Measurements from ENCODE around the gene VPS37C.
"Not testable (repeated sequence)": the region's sequence is repeated elsewhere in the genome, so short reads cannot be mapped to it uniquely, and the experiment has no call there.

The VPS37C gene

DNA sequence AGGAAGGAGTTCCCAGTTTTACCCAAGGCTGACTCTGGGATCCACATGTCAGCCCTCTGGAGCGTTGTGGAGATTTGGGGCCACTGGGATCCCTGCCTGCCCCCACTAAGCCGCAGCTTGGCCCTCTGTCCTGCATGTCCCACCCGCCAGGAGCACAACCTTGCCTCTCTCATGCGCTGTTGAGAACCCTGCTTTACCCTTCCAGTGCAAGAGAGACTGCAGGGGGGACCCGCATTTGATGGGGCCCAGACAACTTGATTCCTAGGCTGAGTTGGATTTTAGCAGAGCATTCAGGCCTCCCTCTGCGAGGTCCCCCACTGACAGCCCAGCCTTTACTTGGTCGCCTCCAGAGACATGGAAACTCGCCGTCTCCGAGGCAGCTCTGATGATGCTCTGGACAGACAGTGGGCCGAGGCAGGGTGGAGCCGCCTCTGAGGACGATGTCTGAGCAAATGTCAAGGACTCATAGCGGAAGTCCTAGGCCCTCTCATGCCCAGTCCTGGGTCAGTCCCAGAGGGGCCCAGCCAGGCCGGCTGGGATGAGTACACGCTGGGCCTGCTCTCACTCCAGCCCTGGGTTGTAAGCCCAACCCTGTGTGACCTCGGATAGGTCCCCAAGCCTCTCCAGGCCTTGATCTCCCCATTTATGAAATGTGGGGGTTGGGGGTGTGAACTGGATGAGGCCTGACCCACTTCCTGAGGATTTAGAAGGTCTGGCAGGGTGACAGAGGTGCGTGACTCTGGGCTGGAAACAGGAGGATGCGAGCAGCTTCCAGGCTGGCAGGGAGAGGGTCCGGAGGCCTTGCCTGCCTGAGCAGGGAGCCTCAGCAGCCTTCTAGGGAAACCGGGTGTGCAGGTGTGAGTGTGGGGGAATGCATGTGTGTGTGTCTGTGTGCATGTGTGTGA lies 58.3 kb downstream of the VPS37C start:
- no peak for DNase-seq

DNA sequence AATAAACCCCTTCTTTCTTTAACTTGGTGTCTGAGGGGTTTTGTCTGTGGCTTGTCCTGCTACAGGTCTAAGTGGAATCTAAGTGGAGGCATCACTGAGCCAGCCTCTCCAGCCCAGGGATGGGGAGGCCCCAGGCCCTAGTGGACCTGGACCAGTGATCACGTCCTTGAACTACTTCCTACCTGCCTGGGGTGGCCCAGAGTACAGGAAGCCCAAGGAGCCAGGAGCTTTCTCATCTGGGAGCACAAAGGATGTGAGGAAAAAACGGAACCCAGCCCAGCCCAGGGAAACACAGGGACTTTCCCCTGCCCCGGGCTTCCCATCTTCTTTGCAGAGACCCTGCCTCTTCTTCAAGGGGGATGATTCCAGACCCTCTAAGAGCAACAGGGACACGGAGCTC lies 62.4 kb downstream of the VPS37C start:
- no peak for DNase-seq

DNA sequence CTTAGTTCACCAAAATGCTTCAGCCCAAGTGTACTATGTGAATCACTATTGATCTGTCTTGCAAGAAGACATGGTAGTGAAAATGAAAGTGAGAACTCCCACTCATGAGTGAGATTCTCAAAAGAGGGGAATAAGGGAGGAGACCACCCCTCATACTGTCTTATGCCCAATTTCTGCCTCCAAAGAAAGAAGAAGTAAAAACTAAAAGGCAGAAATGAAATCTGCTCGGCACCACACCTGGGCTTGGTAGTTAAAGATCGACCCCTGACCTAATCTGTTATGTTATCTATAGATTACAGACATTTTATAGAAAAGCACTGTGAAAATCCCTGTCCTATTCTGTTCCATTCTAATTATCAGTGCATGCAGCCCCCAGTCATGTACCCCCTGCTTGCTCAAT lies 63.0 kb downstream of the VPS37C start:
- DNase-seq, result not testable (repeated sequence)

DNA sequence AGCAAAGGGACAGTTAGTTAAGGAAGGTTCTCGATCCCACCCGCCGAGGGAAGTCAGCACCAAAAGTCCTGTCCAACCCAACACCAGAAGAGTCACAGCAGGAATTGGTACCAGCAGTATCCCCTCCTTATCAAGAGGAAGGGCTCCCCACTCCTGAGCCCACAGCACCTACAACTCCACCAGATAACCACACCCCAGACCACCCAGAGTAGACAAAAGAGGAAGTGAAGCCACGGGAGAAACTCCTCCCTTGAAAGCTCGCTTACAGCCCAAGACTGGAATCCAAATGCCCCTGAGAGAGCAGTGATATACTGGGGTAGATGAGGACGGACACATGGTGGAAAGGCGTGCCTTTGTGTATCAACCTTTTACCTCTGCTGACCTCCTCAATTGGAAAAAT lies 66.2 kb downstream of the VPS37C start:
- DNase-seq, result no peak

DNA sequence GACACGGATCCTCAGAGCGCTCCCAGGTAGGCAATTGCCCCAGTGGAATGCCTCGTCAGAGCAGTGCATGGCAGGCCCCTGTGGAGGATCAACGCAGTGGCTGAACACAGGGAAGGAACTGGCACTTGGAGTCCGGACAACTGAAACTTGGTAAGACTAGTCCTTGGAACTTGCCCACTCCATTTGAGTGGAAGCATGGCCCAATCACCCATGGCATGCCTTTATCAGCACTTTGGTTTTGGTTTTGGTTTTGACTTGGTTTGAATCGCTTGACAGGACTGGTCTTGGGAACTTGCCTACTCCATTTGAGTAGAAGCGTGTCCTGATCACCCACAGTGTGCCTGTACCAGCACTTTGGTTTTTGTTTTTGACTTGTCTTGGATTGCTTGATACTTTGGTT lies 67.1 kb downstream of the VPS37C start:
- not testable (repeated sequence) for DNase-seq

DNA sequence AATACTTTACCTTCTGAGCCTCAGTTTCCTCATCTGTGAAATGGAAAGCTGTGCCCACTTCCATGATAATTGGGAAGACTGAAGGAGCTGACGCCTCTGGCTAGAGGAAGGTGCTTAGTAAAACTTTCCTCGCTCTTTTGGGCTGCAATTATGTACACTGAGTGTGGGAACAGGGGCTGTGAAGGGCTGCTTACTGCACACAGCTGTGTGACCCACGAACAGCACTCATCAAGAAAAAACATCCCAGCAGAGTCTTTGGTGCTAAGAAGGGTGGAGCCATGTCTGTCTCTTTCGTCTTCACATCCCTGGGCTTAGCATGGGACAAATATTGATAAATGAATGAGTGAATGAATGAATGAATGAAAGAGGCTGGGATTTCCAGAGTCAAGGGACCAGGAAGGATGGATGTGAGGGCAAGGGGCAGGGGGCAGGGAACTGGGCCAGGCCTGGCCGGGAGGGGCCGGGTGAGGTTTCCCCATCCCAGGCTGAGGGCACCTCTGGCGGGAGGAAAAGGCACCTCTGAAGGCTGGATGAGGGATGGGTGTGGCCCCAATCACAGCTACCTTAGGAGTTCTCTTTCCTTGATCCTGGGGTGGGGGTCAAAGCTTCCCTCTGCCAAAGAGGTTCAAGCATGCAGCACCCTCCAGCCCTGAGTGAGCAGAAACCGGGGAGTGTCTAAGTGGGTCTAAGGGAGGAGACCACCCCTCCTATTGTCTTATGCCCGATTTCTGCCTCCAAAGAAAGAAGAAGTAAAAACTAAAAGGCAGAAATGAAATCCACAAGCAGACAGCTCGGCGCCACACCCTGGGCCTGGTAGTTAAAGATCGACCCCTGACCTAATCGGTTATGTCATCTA lies 68.1 kb downstream of the VPS37C start:
- DNase-seq, result no peak

DNA sequence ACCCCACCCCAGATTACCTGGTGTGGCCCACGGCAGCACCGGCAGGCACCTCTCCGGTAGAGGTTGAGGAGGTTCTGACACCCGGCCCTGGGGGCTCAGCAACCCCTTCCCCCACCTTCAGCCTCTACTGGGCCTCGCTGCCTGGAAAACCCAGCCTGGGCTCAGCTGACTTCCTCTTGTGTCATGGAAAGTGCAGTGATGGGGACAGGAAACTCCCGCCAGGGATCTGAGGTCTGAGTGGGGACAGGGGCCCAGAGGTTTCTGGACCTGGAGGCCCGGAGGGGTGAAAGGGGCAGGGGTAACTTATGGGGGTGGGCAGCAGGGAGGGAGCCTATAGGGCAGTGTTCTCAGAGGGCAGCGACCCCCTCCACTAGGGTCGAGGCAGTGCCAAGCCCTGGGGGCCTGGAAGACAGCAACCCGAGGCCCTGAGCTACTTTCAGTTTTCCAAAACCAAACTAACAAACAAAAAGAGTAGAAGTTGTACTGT lies 68.9 kb downstream of the VPS37C start:
- no peak for DNase-seq

DNA sequence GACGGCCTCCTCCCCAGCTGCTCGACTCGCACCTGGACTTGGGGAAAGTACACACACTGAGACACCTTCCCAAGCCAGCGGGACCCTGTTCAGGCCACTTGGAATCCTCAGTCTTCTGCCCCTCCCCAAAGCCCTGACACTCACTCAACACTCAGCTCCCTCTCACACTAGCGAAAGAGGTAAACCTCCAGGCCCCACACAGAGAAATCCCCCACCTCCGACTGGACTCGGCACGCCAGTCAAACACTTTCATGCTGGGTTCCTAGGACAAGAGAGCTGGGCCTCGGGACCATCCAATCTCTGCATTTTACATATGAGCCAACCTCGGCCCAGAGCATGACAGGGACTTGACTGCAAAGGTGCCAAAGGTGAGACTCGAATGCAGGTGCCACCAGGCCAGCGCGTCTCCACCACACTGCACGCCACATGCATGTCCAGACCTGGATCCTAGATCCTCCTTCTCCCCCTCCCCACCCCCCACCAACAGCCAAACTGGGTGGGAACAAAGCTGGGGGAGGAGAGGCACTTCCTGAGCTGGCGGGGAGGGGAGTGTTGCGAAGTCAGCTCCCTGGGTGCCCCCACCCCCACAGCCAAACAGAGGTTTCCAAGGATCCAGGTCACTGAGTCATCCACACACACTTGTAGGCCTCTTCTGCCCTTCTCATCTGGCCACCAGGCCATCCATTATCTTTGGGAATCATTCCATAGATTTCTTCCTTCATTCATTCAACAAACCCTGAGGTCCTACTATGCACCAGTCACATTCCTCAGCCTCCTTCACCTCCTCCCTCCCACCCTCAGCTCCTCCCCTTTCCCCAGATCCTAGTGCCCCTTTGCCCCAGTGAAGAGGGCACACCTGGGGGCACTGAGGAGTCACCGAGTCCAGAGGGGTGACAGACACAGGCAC lies 69.6 kb downstream of the VPS37C start:
- DNase-seq, result no peak

DNA sequence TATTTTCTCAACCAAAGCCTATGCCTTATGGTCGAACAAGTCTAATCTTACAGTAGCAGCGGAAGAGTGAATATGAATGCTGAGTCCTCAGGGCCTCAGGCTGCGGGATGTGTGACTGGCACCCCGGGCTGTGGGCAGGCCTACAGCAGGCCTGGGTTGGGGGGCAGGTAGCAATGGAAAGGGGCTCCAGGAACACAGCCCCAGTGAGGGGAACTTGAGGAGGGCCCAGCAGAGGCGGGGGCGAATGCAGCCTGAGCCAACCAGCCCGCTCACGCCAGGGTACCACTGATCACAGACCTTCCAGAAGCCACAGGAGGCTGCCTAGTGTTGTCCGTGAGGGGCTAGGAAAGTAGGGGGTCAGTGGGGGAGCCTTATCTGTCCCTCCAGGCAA lies 70.2 kb downstream of the VPS37C start:
- DNase-seq, result no peak

DNA sequence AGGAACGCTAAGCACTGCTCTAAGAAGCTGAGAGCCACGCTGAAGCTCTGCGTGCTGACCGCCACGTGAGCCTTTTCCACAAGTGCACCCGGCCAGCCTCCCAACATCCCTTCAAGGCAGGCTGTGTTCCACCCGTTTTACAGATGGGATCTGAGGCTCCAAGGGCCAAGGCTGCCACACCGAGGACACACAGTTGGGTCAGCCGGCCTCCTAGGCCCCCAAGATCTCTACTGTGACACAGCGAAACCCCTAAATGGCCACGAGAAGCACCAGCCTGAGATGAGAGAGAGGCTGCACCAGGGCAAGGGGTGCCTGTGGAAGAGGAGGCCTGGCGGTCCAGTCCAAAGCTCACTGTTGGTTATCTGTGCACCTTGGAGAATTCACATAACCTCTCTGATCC lies 70.7 kb downstream of the VPS37C start:
- DNase-seq, result no peak

DNA sequence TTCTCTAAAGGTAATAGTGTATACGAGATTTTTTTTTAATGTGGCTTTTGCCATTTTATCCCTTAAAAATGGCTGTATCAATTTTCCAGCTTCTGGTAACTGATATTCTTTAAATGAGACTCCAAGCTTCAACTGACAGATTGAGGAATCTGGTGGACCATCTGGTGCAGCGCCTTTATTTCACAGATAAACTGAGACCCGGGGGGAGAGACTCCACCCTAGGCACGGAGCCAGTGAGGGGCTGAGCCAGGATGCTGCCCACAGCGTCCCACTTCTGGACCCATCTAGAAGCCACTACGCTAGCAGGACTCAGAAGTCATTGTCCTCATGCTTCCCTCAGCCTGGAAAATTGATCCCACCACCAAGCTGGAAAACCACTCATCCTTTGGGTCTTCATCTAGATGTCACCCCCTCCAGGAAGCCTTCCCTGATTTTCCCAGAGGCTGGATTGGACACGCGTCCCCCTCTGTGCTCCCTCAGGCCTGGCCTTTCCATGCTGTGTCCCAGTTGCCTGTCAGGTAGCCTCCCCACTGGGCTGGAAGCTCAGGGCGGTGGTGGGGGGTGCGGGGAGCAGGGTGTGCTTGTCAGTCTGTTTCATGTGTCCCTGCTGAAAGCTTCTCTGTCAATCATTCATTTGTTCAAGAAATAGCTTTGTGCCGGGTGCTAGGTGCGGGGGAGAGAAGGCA lies 71.3 kb downstream of the VPS37C start:
- DNase-seq, result no peak

DNA sequence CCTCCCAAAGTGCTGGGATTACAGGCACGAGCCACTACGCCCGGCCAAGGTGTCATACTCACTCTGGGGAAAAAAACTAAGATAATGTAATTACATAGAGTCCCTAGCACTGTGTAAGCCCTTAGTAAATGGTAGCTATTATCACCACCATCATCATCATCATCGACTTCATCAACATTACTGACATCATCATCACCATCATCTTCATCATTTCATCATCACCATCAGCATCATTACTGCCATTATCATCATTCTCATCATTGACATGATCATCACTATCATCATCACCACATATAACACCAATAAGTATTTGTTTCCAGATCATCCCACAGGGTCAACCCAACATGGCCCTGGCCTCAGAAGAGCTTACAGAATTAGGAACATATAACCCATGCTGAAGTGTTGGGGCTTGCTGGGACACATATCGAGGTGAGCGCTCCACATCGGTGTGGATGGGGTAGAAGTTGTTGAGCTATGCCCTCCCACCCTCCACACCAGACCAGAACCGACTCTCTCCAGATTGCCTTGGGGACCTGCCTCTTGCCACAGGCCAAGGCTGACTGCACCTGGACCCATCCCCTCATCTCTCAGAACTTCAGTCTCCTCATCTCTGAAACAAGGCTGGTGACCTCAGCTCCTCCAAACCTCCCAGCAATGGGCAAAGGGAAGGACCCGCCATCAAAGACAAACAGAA lies 73.7 kb downstream of the VPS37C start:
- DNase-seq, result no peak

DNA sequence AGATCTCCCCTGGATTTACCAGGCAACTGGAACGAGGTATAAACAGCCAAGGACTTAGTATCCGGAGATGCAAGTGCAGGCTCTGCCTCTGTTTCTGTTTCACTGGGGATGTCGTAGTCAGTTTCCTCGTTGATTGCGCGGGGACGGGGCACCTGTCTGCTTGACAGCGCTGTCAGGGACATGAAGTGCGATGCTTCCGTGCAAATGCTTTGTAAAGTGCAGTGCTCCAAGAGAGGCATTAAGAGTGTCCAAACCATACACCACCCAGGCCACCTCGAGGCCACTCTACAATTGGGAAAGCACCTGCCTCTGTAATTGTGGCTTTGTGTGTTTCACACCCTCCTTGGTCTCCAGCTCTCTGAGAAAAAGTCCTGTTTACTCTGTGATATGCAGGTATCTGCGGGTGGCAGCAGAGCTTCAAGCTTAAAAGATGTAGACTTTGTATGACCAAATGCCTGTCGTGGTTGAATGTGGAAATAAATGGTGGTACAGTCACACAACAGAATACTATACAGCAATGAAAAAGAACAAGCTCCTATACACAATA lies 77.6 kb downstream of the VPS37C start:
- DNase-seq, result no peak

DNA sequence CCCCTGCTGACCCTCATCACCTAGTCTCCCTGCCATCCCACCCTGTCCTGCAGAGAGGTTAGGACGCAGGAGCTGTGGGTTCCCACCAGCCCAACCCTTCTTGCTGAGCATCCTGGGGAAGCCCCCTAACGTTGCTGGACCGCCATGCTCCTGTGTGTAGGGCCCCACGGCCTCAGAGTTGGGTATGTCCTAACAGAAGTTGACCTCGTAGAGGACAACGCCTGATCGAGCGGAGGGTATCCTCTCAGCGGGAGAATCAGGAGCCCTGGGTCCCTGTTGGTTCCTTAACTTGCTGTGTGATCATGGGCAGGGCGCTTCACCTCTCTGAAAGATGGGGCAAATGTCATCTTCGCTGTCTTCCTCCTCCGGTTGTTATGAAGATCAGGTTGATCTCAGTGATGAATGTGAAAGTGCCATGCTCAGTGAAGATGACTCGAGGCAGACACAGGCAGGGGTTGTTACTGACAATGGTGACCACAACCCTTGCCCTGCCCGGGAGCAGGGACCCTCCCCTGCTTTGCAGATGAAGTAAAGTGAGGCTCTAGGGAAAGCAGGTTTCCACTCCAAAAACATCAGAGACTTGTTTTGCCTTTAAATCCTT lies 78.2 kb downstream of the VPS37C start:
- no peak for DNase-seq

DNA sequence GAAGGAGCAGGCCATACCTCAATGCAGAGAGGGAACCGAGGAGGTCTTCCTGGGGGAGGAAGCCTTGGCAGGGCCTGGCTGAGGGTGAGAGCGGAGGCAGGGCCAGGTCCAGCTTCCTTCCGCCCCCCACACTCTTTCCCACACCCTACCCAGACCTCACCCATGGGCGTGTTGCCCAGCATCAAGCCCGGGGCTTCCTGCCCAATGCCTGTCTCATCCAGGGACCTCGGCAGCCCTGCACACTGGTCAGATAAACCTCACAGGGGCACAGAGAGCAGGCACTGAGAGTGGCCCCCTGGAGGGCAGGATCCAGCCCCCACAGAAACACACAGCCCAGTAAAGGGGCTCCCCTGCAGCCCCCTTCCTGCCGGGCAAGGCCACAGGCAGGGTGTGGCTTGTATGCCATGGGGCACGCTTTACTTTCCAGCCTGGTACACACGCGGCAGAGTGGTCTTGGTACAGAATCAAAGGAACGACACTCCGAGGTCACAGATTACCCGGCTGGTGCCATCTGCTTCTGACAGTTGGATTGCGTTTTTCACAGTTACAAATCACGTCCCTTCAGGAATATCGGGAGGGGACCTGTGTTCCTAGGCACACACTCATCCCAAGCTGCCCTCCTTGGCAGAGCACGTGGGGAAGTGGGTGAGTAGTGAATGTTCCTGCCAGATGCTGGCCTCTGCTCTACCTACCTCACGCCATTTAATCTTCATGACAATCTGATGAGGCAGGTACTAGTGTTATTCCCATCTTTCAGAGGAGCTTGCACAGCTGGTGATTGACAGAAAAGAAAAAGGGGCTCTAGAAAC lies 79.0 kb downstream of the VPS37C start:
- no peak for DNase-seq

DNA sequence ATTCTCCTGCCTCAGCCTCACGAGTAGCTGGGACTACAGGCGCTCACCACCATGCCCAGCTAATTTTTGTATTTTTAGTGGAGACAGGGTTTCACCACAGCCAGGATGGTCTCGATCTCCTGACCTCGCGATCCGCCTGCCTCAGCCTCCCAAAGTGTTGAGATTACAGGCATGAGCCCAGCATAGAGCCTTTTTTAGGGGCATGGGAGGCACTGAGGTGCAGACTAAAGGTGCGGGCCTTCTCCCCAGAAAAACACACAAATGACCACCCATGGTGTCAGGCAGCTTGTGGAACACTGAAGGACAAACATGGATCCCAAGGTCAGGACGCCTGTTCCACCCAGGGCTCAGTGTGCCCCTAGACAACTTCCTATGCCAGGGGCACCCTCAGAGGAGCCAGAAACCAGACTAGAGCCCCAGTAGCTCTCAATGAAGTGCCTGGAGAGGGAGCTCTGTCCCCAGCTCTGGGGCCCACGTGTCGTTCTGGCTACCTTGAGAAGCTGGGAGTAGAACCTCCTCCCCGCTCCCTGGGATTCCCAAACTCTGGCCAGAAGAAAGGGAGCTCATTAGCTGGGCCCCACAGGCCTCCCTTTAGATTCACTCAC lies 80.1 kb downstream of the VPS37C start:
- DNase-seq, result no peak

DNA sequence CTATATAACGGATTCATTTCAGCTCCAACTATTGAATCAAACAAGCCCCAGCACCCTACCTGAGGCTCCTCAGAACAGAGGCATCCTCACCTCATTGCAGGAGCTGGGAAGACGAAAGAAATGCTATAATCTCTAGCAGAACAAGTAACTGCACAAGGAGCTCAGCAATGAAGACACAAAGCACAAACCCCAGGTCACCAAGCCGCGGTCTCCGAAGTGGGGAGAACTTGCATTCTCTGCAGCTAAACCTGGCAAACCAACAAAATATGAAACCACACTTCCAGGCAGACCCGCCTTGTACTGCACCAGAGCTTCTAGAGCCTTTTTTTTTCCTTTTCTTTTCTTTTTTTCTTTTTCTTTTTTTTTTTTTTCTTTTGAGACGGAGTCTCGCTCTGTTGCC lies 80.7 kb downstream of the VPS37C start:
- DNase-seq, result no peak

All from anterior cingulate cortex (tissue), 58 donors.